OCI-LY7 (cell line): Measurements from ENCODE around the gene MTHFSD. TPM values are rescaled to one million over a fixed set of nuclear protein-coding genes. Genes with fewer than 3 reads are reported as not detected.

Experiments
- BruUV-seq: library from RNA; stranded (reverse); fragments of 400-500 nt; replicated peaks from 2 replicates; lab custom pipeline; 2021; lab: Mats Ljungman, UMichigan
- CTCF ChIA-PET: fragments of 300-600 bp; sonication (Branson Sonifier 250); formaldehyde crosslinking; loops from one replicate; lab custom pipeline; 2022; ENCODE audit warnings: antibody characterized with exemption; ENCODE audit not compliant: unreplicated experiment; lab: Charles Lee
- POLR2A ChIA-PET: fragments of 300-600 bp; sonication (Branson Sonifier 250); formaldehyde crosslinking; loops from one replicate; lab custom pipeline; 2022; ENCODE audit warnings: antibody characterized with exemption; lab: Charles Lee
- DNase-seq: peaks from one replicate; pipeline ENCODE4 v3.0.0-alpha.2; 2015; ENCODE audit warnings: low spot score
- H2AFZ ChIP-seq: fragments of 200-600 bp; sonication (generic), shearing (Covaris generic); 2 replicates; pipeline ENCODE4 v1.6.1; 2014; ENCODE audit warnings: mild to moderate bottlenecking, antibody characterized with exemption, low read length, moderate library complexity
- H3K27ac ChIP-seq: fragments of 200-600 bp; sonication (generic); 2 replicates; pipeline ENCODE4 v1.5.1; 2014; ENCODE audit warnings: mixed run types, low read depth, mild to moderate bottlenecking, moderate library complexity, low read length, inconsistent platforms; ENCODE audit not compliant: poor library complexity, severe bottlenecking
- H3K36me3 ChIP-seq: fragments of 200-600 bp; sonication (generic); 2 replicates; pipeline ENCODE4 v1.6.1; 2014; ENCODE audit warnings: mild to moderate bottlenecking, antibody characterized with exemption, low read length, moderate library complexity, mixed read lengths; ENCODE audit not compliant: insufficient read depth
- H3K4me1 ChIP-seq: fragments of 200-600 bp; sonication (generic); 2 replicates; pipeline ENCODE4 v1.5.1; 2014; ENCODE audit warnings: mild to moderate bottlenecking, low read length; ENCODE audit not compliant: insufficient read depth, poor library complexity, severe bottlenecking
- H3K4me2 ChIP-seq: fragments of 200-600 bp; sonication (generic); 2 replicates; pipeline ENCODE4 v1.6.1; 2014; ENCODE audit warnings: mild to moderate bottlenecking, low read length
- H3K4me3 ChIP-seq: fragments of 200-600 bp; sonication (generic); 2 replicates; pipeline ENCODE4 v1.5.1; 2014; ENCODE audit warnings: mild to moderate bottlenecking, low read depth, low read length; ENCODE audit not compliant: poor library complexity, severe bottlenecking
- H3K79me2 ChIP-seq: fragments of 200-600 bp; sonication (generic); 2 replicates; pipeline ENCODE4 v1.6.1; 2016; ENCODE audit warnings: low read depth, mild to moderate bottlenecking, low read length, moderate library complexity, mixed read lengths; ENCODE audit not compliant: insufficient read depth
- H3K9me2 ChIP-seq: fragments of 200-600 bp; sonication (generic); 2 replicates; pipeline ENCODE4 v1.6.1; 2016; ENCODE audit warnings: mild to moderate bottlenecking, low read length, mixed read lengths; ENCODE audit not compliant: insufficient read depth
- H3K9me3 ChIP-seq: fragments of 200-600 bp; sonication (generic); 2 replicates; pipeline ENCODE4 v1.6.1; 2014; ENCODE audit warnings: mild to moderate bottlenecking, mixed run types, low read length, mixed read lengths
- H4K20me1 ChIP-seq: fragments of 200-600 bp; sonication (generic); 2 replicates; pipeline ENCODE4 v1.6.1; 2014; ENCODE audit warnings: mild to moderate bottlenecking, antibody characterized with exemption, low read length, moderate library complexity, mixed read lengths; ENCODE audit not compliant: insufficient read depth
- EZH2phosphoT487 ChIP-seq: fragments of 200-600 bp; sonication (generic); IDR thresholded peaks from 2 replicates; pipeline ENCODE4 v1.6.1; 2018; ENCODE audit warnings: low read depth, borderline replicate concordance, mild to moderate bottlenecking, mixed run types, antibody characterized with exemption, low read length, moderate library complexity, mixed read lengths
- intact Hi-C: fragments of 100-400 bp; cut with micrococcal nuclease; formaldehyde crosslinking; loops from one replicate; pipeline ENCODE4 v1.10.0; 2022; ENCODE audit not compliant: unreplicated experiment
- total RNA-seq, 2 experiments: library from RNA; depleted of rRNA in 1 of 2; stranded (reverse); fragments of >200 nt in 1 of 2; shearing (Covaris generic) in 1 of 2; gene quantifications; 2 replicates each; pipeline ENCODE4 v1.2.3, GENCODE V29; 2014 to 2022
- TF ChIP-seq, protein P1 (sequence below): fragments of 200-600 bp; sonication (generic); conservative IDR thresholded peaks from 2 replicates; pipeline ENCODE4 v1.5.1; 2014; ENCODE audit warnings: mild to moderate bottlenecking, antibody characterized with exemption, low read length, moderate library complexity, mixed read lengths

MTHFSD gene
- total RNA-seq, 2 experiments from 2014 or later = 12.2 to 26.0 TPM

DNA sequence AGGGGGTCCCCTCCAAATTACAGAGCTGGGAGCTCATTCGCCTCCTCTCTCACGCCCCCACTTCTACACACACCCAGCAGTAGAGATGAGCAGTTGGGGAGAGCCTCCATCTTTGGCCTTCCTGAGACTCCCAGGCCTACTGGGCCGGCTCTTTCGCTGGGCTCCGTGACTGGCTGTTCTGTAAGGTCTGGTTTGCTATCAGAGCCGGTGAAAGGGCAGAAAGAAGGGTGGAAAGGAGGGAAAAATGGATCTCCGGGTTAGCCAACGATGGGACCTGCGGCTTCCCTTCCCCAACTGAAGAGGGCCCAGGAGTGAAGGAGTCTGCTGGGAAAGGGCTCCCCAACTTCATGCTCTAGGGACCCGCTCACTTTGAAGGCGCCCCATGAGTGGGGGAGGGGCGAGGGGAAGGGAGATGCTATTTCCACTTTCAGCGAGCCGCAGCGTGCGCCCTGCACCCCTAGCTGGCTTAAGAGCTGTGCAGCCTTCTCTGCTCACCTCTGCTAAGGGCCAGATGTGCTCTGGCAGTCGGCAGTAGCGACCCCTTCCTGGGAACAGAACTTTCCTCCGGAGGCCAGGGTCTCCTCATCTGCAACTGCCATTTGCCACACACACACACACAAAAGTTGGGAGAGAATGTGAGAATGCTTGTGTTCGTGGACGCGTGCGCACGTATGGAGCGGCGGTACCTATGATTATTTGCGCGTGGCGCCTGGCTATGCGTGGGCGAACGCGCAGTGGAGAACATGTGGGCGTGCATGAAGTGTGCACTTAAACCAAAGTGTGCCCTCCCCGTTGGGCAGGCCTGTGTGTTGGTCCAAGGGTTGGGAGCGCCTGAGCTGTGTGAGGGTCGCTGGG is 47.6 kb downstream of the MTHFSD start:
- H3K9me3 ChIP-seq = no peaks in the 10 kb centered on the region
- no peaks in the 10 kb centered on the region for H3K4me1 ChIP-seq
- H3K4me3 ChIP-seq = no peak overlapping the region
- BruUV-seq = no TSS peak
- no peaks in the 10 kb centered on the region for H3K9me2 ChIP-seq
- H3K4me2 ChIP-seq = no peak overlapping the region
- intact Hi-C loops = no loop called here
- TF ChIP-seq, protein P1, sequence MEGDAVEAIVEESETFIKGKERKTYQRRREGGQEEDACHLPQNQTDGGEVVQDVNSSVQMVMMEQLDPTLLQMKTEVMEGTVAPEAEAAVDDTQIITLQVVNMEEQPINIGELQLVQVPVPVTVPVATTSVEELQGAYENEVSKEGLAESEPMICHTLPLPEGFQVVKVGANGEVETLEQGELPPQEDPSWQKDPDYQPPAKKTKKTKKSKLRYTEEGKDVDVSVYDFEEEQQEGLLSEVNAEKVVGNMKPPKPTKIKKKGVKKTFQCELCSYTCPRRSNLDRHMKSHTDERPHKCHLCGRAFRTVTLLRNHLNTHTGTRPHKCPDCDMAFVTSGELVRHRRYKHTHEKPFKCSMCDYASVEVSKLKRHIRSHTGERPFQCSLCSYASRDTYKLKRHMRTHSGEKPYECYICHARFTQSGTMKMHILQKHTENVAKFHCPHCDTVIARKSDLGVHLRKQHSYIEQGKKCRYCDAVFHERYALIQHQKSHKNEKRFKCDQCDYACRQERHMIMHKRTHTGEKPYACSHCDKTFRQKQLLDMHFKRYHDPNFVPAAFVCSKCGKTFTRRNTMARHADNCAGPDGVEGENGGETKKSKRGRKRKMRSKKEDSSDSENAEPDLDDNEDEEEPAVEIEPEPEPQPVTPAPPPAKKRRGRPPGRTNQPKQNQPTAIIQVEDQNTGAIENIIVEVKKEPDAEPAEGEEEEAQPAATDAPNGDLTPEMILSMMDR = no peak
- no peak for TF ChIP-seq EZH2phosphoT487
- POLR2A ChIA-PET = no interaction called here
- H2AFZ ChIP-seq = no peak overlapping the region
- no peaks in the 10 kb centered on the region for H3K79me2 ChIP-seq
- no peak overlapping the region for H3K27ac ChIP-seq
- H4K20me1 ChIP-seq = no peaks in the 10 kb centered on the region
- no peaks in the 10 kb centered on the region for H3K36me3 ChIP-seq
- no peak for DNase-seq
- CTCF ChIA-PET = no interaction called here

DNA sequence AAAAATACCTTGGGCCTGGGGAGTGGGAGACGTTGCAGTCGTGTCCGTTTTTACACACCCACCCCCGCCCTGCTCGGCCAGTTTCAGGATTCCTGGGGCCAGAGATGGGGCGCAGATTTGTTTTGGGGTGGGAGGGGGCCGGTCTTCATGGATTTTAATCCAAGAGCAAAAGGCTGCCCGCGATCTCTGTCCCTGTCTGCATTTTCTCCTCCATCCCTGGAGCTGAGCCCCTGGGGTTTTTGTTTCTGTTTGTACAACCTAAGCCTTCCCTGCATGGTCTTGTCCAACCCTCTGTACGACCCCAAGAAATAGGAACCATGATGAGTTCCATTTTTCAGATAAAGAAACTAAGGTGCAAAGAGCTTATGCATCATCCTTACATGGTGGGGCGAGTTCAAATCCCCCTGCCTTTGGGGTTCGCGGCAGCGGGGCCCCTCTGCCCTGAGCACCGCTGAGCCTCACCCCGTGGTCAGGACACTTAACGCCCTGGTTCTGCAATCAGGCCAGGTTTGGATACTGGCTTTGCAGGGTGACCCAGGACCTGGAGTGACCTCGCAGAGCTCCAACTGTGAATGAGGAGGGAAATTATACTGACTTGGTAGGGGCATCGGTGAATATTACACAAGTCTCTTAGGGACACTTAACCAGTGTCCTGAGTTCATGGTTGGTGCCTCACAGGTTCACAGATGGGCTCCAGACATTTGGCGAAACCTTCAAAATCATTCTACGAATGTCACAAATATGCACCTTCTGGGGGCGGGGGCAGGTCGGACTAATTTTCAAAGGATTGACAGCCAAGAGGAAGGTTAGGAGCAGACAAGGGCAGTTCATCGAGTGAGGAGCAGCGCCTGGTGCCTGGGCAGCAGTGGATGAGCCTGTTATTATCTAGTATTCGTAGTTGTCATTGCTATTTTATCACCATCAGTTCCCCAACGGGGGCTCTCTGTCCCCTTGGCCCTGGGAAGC is 48.9 kb downstream of the MTHFSD start:
- Histone ChIP-seq H3K9me3 (no peaks in the 10 kb centered on the region), H3K4me1 (no peaks in the 10 kb centered on the region), H3K4me3 (no peak overlapping the region), H3K36me3 (no peaks in the 10 kb centered on the region), H3K27ac (no peak overlapping the region), H2AFZ (no peak overlapping the region), H4K20me1 (no peaks in the 10 kb centered on the region), H3K79me2 (no peaks in the 10 kb centered on the region), H3K4me2 (no peak overlapping the region), H3K9me2 (no peaks in the 10 kb centered on the region)
- intact Hi-C loops = no loop called here
- BruUV-seq = no TSS peak
- ChIA-PET POLR2A (interaction anchor here (0.6 kb wide), 1 partner anchor 427 kb away, joined by 4 read pairs; no protein-coding TSS in a partner anchor), CTCF (no interaction called here)
- TF ChIP-seq, protein P1 = no peak
- no peak for TF ChIP-seq EZH2phosphoT487
- DNase-seq = no peak
